ENCODE data around the gene SNX22. TPM values are rescaled to one million over a fixed set of nuclear protein-coding genes. Genes with fewer than 3 reads are reported as not detected.

Gene SNX22
- total and polyA plus RNA-seq, 2 of the 8 experiments (the other 6 are each of a cell fraction or from before 2014, with no cell fraction given), result 4.9 TPM

DNA sequence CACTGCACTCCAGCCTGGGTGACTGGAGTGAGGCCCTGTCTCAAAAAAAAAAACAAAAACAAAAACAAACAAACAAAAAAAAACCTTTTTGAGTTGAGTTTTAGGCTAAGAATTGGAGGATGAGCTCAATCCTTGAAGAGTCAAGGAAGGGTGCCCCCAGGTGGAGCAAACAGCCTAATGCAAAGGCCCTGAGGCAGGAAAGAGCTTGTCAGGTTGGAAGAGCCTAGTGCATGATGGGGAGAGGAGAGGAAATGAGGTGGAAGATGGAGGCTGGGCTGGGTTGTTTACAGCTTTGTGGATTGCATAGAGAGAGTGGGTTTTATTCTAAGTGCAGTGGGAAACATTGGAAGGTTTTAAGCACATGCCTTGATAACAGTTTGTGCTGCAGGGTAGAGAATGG, 2.1 kb upstream of the SNX22 start:
- POLR2A ChIA-PET (ENCODE audit: partially characterized antibody), result interaction anchor here (0.9 kb wide), 1 partner anchor 58 kb away, joined by 4 read pairs; no protein-coding TSS in a partner anchor
- Histone ChIP-seq H3K79me1 (ENCODE audit: low read depth, low read length) (no peaks in the 10 kb centered on the region), H4K20me1 (replicated peaks in 1 of 2; ENCODE audit: control insufficient read depth in 1 of 2, insufficient read depth in 2 of 2, low read length in 2 of 2) (peaks cover 5% of the 10 kb centered on the region in 2 experiments), H3K4me1 (replicated peaks in 1 of 4; ENCODE audit: control insufficient read depth in 3 of 4, insufficient read depth in 4 of 4, low read length in 3 of 4) (peaks cover 0 to 12% (median 8%) of the 10 kb centered on the region in 4 experiments; a peak in 6 of 7 replicates), H3K4me3 (ENCODE audit: extremely low read depth in 1 of 4, insufficient read depth in 2 of 4, low read depth in 3 of 4, low read length in 4 of 4) (no peak overlapping the region), H3K79me2 (ENCODE audit: control insufficient read depth in 1 of 2, insufficient read depth in 2 of 2, low read length in 2 of 2) (no peaks in the 10 kb centered on the region), H3K4ac (replicated peaks; ENCODE audit: insufficient read length, low read depth, low read length) (no peak overlapping the region), H3K9me3 (ENCODE audit: insufficient read depth in 2 of 2, low read depth in 1 of 2, low read length in 1 of 2) (no peaks in the 10 kb centered on the region), H3K23me2 (ENCODE audit: low read depth, low read length) (peaks cover 9% of the 10 kb centered on the region; the same call in 1 of the 2 replicates), H3K4me2 (ENCODE audit: insufficient read depth in 1 of 2, low read depth in 2 of 2, low read length in 2 of 2) (no peak overlapping the region), H4K91ac (replicated peaks; ENCODE audit: insufficient read length, low read length) (no peak overlapping the region), H3K27me3 (replicated peaks in 1 of 4; ENCODE audit: control insufficient read depth in 3 of 4, extremely low read depth in 1 of 4, insufficient read depth in 3 of 4, low read length in 3 of 4) (peaks cover 0 to 18% (median 14%) of the 10 kb centered on the region in 4 experiments; a peak in 5 of 7 replicates), H2AFZ (ENCODE audit: low read length) (no peak overlapping the region), H3K9ac (replicated peaks in 1 of 4; ENCODE audit: extremely low read depth in 1 of 4, low read depth in 3 of 4, low read length in 3 of 4) (no peak overlapping the region), H2BK15ac (ENCODE audit: low read length) (0 out of 2 replicates have a peak overlapping the region, but pooled peaks have one; percentile 18), H2BK120ac (replicated peaks; ENCODE audit: low read depth, low read length) (no peak overlapping the region), H4K8ac (ENCODE audit: extremely low read depth, insufficient read depth, low read length) (no peak overlapping the region), H3K36me3 (ENCODE audit: control insufficient read depth in 2 of 4, insufficient read depth in 4 of 4, low read length in 3 of 4) (peaks cover 0 to 3% (median 0%) of the 10 kb centered on the region in 4 experiments; a peak in 1 of 8 replicates), H3K18ac (ENCODE audit: extremely low read depth, low read length) (no peak overlapping the region), H2AK5ac (ENCODE audit: low read depth, low read length) (no peak overlapping the region), H2BK12ac (ENCODE audit: low read depth, low read length) (no peak overlapping the region), H3K23ac (ENCODE audit: insufficient read length) (no peak overlapping the region), H2BK20ac (ENCODE audit: low read length) (no peak overlapping the region), H4K5ac (ENCODE audit: insufficient read length, low read depth, low read length) (no peak overlapping the region), H2BK5ac (ENCODE audit: low read depth, low read length) (no peak overlapping the region), H3K14ac (ENCODE audit: insufficient read length) (no peak overlapping the region), H3K27ac (ENCODE audit: low read depth, low read length) (no peak overlapping the region), H3K56ac (replicated peaks; ENCODE audit: insufficient read length, low read depth, low read length) (no peak overlapping the region)
- DNase-seq (ENCODE audit: low read depth in 1 of 2, low spot score in 2 of 2), result no peak
- FAIRE-seq, result no peak
- CTCF ChIA-PET (ENCODE audit: partially characterized antibody), result interaction anchor here (0.6 to 2.6 kb wide), 11 partner anchors 11 to 875 kb away, joined by 3 to 10 read pairs (median 4); partner anchors contain the start of gene CIAO2A
- TF ChIP-seq POLR2AphosphoS5 (IDR thresholded peaks at IDR 0.05; ENCODE audit: low read depth, low read length), result no peak
- no peak for TF ChIP-seq KDM4A (IDR thresholded peaks at IDR 0.05; ENCODE audit: low read depth, low read length, severe bottlenecking)
- TF ChIP-seq TAF7 (optimal IDR thresholded peaks at IDR 0.05; ENCODE audit: borderline replicate concordance, low read depth, low read length), result no peak
- TF ChIP-seq NRF1 (IDR thresholded peaks at IDR 0.05; ENCODE audit: low read depth, low read length), result no peak
- no peak for TF ChIP-seq CHD1 (IDR thresholded peaks at IDR 0.05; ENCODE audit: low read depth, low read length)
- TF ChIP-seq TAF1 (IDR thresholded peaks at IDR 0.05; ENCODE audit: low read depth, low read length), result 0 out of 2 replicates have a peak, but pooled peaks have one; percentile 19
- TF ChIP-seq CTBP2 (IDR thresholded peaks at IDR 0.05; ENCODE audit: borderline replicate concordance, insufficient read depth, insufficient read length, low read length), result no peak
- 0 out of 2 replicates have a peak, but pooled peaks have one; percentile 30 for TF ChIP-seq KDM1A (IDR thresholded peaks at IDR 0.05; ENCODE audit: borderline replicate concordance, low read length)
- TF ChIP-seq, protein P1, sequence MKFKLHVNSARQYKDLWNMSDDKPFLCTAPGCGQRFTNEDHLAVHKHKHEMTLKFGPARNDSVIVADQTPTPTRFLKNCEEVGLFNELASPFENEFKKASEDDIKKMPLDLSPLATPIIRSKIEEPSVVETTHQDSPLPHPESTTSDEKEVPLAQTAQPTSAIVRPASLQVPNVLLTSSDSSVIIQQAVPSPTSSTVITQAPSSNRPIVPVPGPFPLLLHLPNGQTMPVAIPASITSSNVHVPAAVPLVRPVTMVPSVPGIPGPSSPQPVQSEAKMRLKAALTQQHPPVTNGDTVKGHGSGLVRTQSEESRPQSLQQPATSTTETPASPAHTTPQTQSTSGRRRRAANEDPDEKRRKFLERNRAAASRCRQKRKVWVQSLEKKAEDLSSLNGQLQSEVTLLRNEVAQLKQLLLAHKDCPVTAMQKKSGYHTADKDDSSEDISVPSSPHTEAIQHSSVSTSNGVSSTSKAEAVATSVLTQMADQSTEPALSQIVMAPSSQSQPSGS (IDR thresholded peaks at IDR 0.05; ENCODE audit: low read length), result no peak
- peak; percentile 14 to 37; a peak in 2 of 4 replicates for TF ChIP-seq RAD21 (IDR thresholded peaks at IDR 0.05 in 1 of 2, conservative IDR thresholded peaks at IDR 0.05 in 1 of 2; ENCODE audit: low read depth in 2 of 2, low read length in 2 of 2)
- TF ChIP-seq JUND (IDR thresholded peaks at IDR 0.05; ENCODE audit: low read length), result no peak
- no peak for TF ChIP-seq CEBPB (IDR thresholded peaks at IDR 0.05; ENCODE audit: low read depth, low read length)
